Upper lobe of left lung (tissue), 6 donors: ENCODE results near the gene RNF187. TPM values are rescaled to one million over a fixed set of nuclear protein-coding genes. Genes with fewer than 3 reads are reported as not detected.

ENCODE experiments used
- ATAC-seq, 2 donors: fragments of 200-7000 bp; cut with Tn5 transposase; one replicate each; pipeline ENCODE4 v1.9.1; 2022; ENCODE audit warnings: mild to moderate bottlenecking in 2 of 2, moderate library complexity in 2 of 2; ENCODE audit not compliant: low FRiP score in 2 of 2
- DNase-seq, 2 donors: peaks; one replicate each; pipeline ENCODE4 v3.0.0-alpha.2; 2019 to 2020
- H3K27ac ChIP-seq, 4 donors: fragments of 200-600 bp; sonication (generic); one replicate each; pipeline ENCODE4 v1.5.1; 2016 to 2019
- H3K27me3 ChIP-seq, 4 donors: fragments of 200-600 bp; sonication (generic); one replicate each; pipeline ENCODE4 v1.5.1; 2017 to 2019
- H3K36me3 ChIP-seq, 4 donors: fragments of 200-600 bp; sonication (generic); one replicate each; pipeline ENCODE4 v1.5.1; 2016 to 2019
- H3K4me1 ChIP-seq, 4 donors: fragments of 200-600 bp; sonication (generic); one replicate each; pipeline ENCODE4 v1.5.1; 2018 to 2019
- H3K4me3 ChIP-seq, 4 donors: fragments of 200-600 bp; sonication (generic); one replicate each; pipeline ENCODE4 v1.5.1; 2017 to 2019; ENCODE audit warnings: mild to moderate bottlenecking in 2 of 4, moderate library complexity in 1 of 4
- H3K9me3 ChIP-seq, 4 donors: fragments of 200-600 bp; sonication (generic); one replicate each; pipeline ENCODE4 v1.5.1; 2018 to 2019
- EP300 ChIP-seq, 4 donors: sonication (generic); formaldehyde crosslinking; IDR thresholded peaks; one replicate each; pipeline ENCODE4 v1.5.1; 2017; ENCODE audit warnings: antibody characterized with exemption in 4 of 4, control low read depth in 2 of 4
- POLR2A ChIP-seq, 4 donors: fragments of 450-650 bp; IDR thresholded peaks; one replicate each; pipeline ENCODE4 v1.5.1; 2016 to 2017; ENCODE audit warnings: antibody characterized with exemption in 4 of 4, mild to moderate bottlenecking in 2 of 4
- POLR2AphosphoS5 ChIP-seq, 2 donors: sonication (generic); formaldehyde crosslinking; IDR thresholded peaks; one replicate each; pipeline ENCODE4 v1.5.1; 2017; ENCODE audit warnings: antibody characterized with exemption in 2 of 2
- WGBS, 2 donors: methylation state at CpG; one replicate each; pipeline ENCODE4 v1.1.5; 2017 to 2018; 5-methylcytosine and 5-hydroxymethylcytosine counted together
- total RNA-seq, 6 donors: library from RNA; depleted of rRNA in 4 of 6; stranded (reverse); fragments of >200 nt in 4 of 6; gene quantifications; one replicate each; pipeline versions ENCODE4 v1.1.0 to v1.2.1, GENCODE V29; 2016 to 2021
- TF ChIP-seq, protein P1 (sequence below), 6 experiments: fragments of 450-650 bp in 4 of 6; fragments of 200-600 bp in 2 of 6; sonication (generic) in 2 of 6; IDR thresholded peaks; one replicate each; pipeline ENCODE4 v1.5.1; 2016 to 2019; ENCODE audit warnings: antibody characterized with exemption in 6 of 6
- donor health status: DM: no; HTN: no; CAD: no; lungs with moderate emphysema.
- donor health status: DM: no; HTN: yes; CAD: no; lungs with severe emphysema.

The RNF187 gene
- total RNA-seq, 6 donors from 2014 or later: 36.1 to 105 (median 71.2) TPM

DNA sequence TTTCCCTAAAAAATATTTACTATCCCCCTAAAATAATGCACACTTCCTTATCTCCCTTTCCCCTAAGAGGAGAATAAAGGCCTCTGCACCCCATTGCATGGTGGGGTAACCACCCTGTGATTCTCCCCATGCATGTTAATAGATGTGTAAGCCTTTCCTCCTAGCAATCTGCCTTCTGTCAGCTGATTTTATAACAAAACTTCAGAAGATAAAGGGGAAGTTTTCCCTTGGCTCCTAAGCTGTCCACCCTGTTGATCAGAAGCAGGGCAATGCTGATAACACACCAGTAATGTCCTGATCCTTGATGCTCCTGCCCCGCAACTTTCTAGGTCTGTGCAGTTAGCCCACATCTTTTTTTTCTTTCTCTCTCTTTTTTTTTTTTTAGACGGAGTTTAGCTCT is 11.4 kb upstream of the RNF187 start:
- ATAC-seq: no peak
- Histone ChIP-seq H3K9me3 (no peaks in the 10 kb centered on the region), H3K36me3 (no peaks in the 10 kb centered on the region), H3K27ac (no peak overlapping the region), H3K4me1 (peaks cover 0 to 7% (median 1%) of the 10 kb centered on the region in 4 donors), H3K4me3 (no peak overlapping the region), H3K27me3 (peaks cover 0 to 3% (median under 1%) of the 10 kb centered on the region in 4 donors)
- no peak for TF ChIP-seq POLR2A (IDR thresholded peaks at IDR 0.05)
- TF ChIP-seq, protein P1, sequence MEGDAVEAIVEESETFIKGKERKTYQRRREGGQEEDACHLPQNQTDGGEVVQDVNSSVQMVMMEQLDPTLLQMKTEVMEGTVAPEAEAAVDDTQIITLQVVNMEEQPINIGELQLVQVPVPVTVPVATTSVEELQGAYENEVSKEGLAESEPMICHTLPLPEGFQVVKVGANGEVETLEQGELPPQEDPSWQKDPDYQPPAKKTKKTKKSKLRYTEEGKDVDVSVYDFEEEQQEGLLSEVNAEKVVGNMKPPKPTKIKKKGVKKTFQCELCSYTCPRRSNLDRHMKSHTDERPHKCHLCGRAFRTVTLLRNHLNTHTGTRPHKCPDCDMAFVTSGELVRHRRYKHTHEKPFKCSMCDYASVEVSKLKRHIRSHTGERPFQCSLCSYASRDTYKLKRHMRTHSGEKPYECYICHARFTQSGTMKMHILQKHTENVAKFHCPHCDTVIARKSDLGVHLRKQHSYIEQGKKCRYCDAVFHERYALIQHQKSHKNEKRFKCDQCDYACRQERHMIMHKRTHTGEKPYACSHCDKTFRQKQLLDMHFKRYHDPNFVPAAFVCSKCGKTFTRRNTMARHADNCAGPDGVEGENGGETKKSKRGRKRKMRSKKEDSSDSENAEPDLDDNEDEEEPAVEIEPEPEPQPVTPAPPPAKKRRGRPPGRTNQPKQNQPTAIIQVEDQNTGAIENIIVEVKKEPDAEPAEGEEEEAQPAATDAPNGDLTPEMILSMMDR (IDR thresholded peaks at IDR 0.05): no peak
- no peak for TF ChIP-seq EP300 (IDR thresholded peaks at IDR 0.05)
- no peak for TF ChIP-seq POLR2AphosphoS5 (IDR thresholded peaks at IDR 0.05)
- WGBS, 2 donors: 68 to 84% methylated on average over 2 of the region's 2 CpGs
- no peak for DNase-seq

DNA sequence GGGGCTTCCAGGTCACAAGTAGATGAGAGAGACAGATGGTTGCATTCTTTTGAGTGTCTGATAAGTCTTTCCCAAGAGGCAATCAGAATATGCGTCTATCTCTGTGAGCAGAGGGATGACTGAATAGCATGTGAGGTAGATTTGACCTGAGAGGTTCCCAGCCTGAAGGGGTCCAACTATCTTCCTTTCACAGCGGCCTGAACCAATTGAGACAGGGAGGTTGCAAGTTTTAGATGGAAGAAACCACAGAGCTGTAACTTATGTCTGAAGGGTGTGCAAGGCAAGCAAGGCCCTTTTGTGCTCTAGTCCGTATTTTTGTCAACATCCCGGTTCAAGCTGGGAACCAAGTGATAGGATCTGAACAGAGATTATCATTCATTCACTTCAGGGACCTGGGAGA is 9.9 kb upstream of the RNF187 start:
- Histone ChIP-seq H3K4me1 (peaks cover 0 to 3% (median 1%) of the 10 kb centered on the region in 4 donors), H3K9me3 (no peaks in the 10 kb centered on the region), H3K36me3 (no peaks in the 10 kb centered on the region), H3K4me3 (no peak overlapping the region), H3K27ac (no peak overlapping the region), H3K27me3 (no peaks in the 10 kb centered on the region)
- DNase-seq (no peak), ATAC-seq (no peak)
- 83 to 87% methylated on average over 4 of the region's 4 CpGs for WGBS, 2 donors
- no peak for TF ChIP-seq EP300 (IDR thresholded peaks at IDR 0.05)

DNA sequence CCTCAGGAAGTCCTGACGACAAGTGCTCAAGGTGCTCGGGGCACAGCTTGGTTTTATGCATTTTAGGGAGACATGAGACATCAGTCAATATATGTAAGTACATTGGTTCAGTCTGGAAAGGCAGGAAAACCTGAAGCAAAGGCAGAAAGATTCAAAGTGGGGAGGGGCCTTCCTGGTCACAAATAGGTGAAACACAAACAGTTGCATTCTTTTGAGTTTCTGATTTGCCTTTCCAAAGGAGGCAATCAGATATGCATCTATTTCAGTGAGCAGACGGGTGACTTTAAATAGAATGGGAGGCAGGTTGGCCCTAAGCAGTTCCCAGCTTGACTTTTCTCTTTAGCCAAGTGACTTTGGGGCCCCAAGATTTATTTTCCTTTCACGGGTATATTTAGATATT is 8.9 kb upstream of the RNF187 start:
- H3K36me3 ChIP-seq: no peaks in the 10 kb centered on the region
- H3K27ac ChIP-seq: no peak overlapping the region
- peaks cover 0 to 3% (median 0%) of the 10 kb centered on the region in 4 donors for H3K4me1 ChIP-seq
- H3K4me3 ChIP-seq: no peak overlapping the region
- no peak for ATAC-seq
- 31 to 42% methylated on average over 4 of the region's 4 CpGs for WGBS, 2 donors
- TF ChIP-seq, protein P1 (IDR thresholded peaks at IDR 0.05): no peak
- TF ChIP-seq EP300 (IDR thresholded peaks at IDR 0.05) (no peak), POLR2AphosphoS5 (IDR thresholded peaks at IDR 0.05) (no peak), POLR2A (IDR thresholded peaks at IDR 0.05) (no peak)
- H3K9me3 ChIP-seq: no peaks in the 10 kb centered on the region
- no peaks in the 10 kb centered on the region for H3K27me3 ChIP-seq
- no peak for DNase-seq

DNA sequence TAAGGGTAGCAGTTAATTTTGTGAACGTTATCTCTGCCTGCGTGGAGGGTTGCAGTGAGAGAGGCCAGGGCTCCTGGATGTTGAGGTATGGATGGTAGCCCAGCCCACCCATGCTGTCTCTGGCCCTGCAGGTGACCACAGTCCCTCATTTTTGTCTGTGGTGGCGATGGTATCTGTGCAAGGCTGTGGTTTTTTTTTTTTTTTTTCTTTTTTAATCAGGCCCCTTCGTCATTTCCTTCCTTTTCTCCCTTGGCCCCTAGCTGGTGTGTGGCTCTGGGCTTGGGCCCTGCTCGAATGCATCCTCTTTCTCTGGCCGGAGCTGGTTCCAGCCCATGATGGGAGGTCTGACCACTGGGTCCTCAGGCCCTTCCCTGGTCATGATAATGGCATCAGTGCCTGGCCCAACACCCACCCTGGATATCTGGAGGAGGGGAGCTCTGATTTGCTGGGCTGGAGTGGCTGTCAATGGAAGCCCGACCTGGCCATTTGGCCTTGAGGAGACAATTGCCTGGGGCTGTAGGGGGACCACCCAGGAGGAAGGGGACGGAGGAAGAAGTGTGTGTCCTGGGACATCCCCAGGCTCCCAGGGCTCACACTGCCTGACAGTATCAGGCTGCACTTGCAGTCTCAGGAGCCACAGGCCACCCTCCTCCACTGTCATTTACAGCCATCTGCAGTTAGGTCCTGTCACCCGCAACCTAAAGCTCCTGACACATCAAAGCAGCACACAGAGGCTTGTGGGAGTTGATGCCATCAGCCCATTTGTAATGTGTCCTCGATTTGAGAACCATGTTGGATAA is 8.1 kb upstream of the RNF187 start:
- H3K27me3 ChIP-seq: no peaks in the 10 kb centered on the region
- 50 to 52% methylated on average over 8 to 10 of the region's 10 CpGs for WGBS, 2 donors
- H3K4me1 ChIP-seq: peaks cover 0 to 3% (median 0%) of the 10 kb centered on the region in 4 donors
- DNase-seq: no peak
- TF ChIP-seq EP300 (IDR thresholded peaks at IDR 0.05): no peak
- TF ChIP-seq, protein P1 (IDR thresholded peaks at IDR 0.05): no peak
- no peak for TF ChIP-seq POLR2A (IDR thresholded peaks at IDR 0.05)
- TF ChIP-seq POLR2AphosphoS5 (IDR thresholded peaks at IDR 0.05): no peak
- peak in 1 of 2 donors; percentile 44 for ATAC-seq
- H3K27ac ChIP-seq: peak overlapping the region in 1 of 4 donors; percentile 63
- no peak overlapping the region for H3K4me3 ChIP-seq
- no peaks in the 10 kb centered on the region for H3K9me3 ChIP-seq
- H3K36me3 ChIP-seq: no peaks in the 10 kb centered on the region

DNA sequence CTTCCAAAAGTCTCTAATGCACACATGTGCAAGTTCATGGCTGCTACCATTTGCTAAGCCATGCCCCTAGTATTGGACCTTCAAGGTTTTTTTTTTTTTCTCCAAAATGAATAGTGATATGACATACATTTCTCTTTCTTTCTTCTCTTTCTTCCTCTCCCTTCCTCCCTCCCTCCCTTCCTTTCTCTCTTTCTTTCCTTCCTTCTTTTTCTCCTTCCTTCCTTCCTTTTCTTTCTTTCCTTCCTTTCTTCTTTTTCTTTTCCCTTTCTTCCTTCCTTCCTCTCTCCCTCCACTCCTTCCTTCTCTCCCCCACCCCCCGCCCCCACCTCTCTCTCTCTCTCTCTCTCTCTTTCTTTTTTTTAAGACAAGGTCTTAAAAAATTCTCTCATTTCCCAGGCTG is 3.4 kb upstream of the RNF187 start:
- TF ChIP-seq EP300 (IDR thresholded peaks at IDR 0.05): no peak
- TF ChIP-seq POLR2AphosphoS5 (IDR thresholded peaks at IDR 0.05): no peak
- TF ChIP-seq, protein P1 (IDR thresholded peaks at IDR 0.05): no peak
- no peak for TF ChIP-seq POLR2A (IDR thresholded peaks at IDR 0.05)
- Histone ChIP-seq H3K4me1 (peaks cover 18 to 29% (median 22%) of the 10 kb centered on the region in 4 donors), H3K27ac (no peak overlapping the region), H3K9me3 (no peaks in the 10 kb centered on the region), H3K4me3 (no peak overlapping the region), H3K36me3 (no peaks in the 10 kb centered on the region), H3K27me3 (no peaks in the 10 kb centered on the region)
- no peak for DNase-seq
- no peak for ATAC-seq
- 100% methylated on average over 1 of the region's 1 CpG for WGBS, 2 donors
